Gastrocnemius medialis (tissue), 4 donors: ENCODE data around the gene RERE.

Experiments used
- CTCF ChIP-seq, 5 experiments: fragments of 450-650 bp in 3 of 5; fragments of 200-600 bp in 2 of 5; sonication (generic) in 2 of 5; IDR thresholded peaks in 4 of 5; conservative IDR thresholded peaks in 1 of 5; 1 replicate in 4 of 5; 2 replicates in 1 of 5; pipeline ENCODE4 v1.5.1; 2016 to 2019; ENCODE audit warnings: antibody characterized with exemption in 5 of 5, mild to moderate bottlenecking in 3 of 5, moderate library complexity in 3 of 5
- POLR2A ChIP-seq, 2 donors: fragments of 450-650 bp; IDR thresholded peaks; one replicate each; pipeline ENCODE4 v1.6.1; 2017; ENCODE audit warnings: antibody characterized with exemption in 2 of 2, mild to moderate bottlenecking in 2 of 2, moderate library complexity in 2 of 2

GRCh38 chr1:8631163-8631562 lies 186.3 kb downstream of the RERE start:
- TF ChIP-seq CTCF (IDR thresholded peaks at IDR 0.05 in 4 of 5, conservative IDR thresholded peaks at IDR 0.05 in 1 of 5) (no peak), POLR2A (IDR thresholded peaks at IDR 0.05) (no peak)
